GM12878 (cell line): ENCODE data around the gene NBPF11. TPM values are rescaled to one million over a fixed set of nuclear protein-coding genes. Genes with fewer than 3 reads are reported as not detected.

Experiments used
- ATAC-seq: fragments of 200-7000 bp; cut with Tn5 transposase; 3 replicates; pipeline ENCODE4 v1.9.1; 2020; ENCODE audit warnings: mild to moderate bottlenecking, moderate library complexity
- BruUV-seq: library from RNA; stranded (reverse); fragments of 400-500 nt; replicated peaks from 2 replicates; lab custom pipeline; 2021; lab: Mats Ljungman, UMichigan
- CTCF ChIA-PET: fragments of 300-600 bp; sonication (Branson Sonifier 250); formaldehyde crosslinking; extraction: SDS; loops from one replicate; lab custom pipeline; 2021; ENCODE audit warnings: inconsistent platforms; lab: Yijun Ruan, JAX
- POLR2A ChIA-PET: fragments of 350-600 bp; formaldehyde crosslinking; extraction: SDS; loops from one replicate; lab custom pipeline; 2021; ENCODE audit warnings: inconsistent platforms; lab: Charles Lee
- RAD21 ChIA-PET: fragments of 300-600 bp; sonication (Branson Sonifier 250); formaldehyde crosslinking; loops from one replicate; lab custom pipeline; 2023; ENCODE audit warnings: antibody characterized with exemption; ENCODE audit not compliant: unreplicated experiment; lab: Charles Lee
- SMC1A ChIA-PET: fragments of 300-600 bp; sonication (Branson Sonifier 250); formaldehyde crosslinking; loops from one replicate; lab custom pipeline; 2023; ENCODE audit not compliant: unreplicated experiment, uncharacterized antibody; lab: Charles Lee
- DNase-seq: peaks from one replicate; pipeline ENCODE4 v3.0.0-alpha.2; 2011; ENCODE audit warnings: low read depth, low spot score
- FAIRE-seq: peaks from 3 replicates; lab custom pipeline; 2011; peaks lifted over from hg19 to GRCh38; lab: Jason Lieb, UNC
- H2AFZ ChIP-seq: 2 replicates; pipeline ENCODE4 v1.6.0; 2011; ENCODE audit warnings: low read depth, low read length, control low read depth; ENCODE audit not compliant: control insufficient read depth
- H3K27ac ChIP-seq: 2 replicates; pipeline ENCODE4 v1.5.1; 2011; ENCODE audit warnings: control low read depth; ENCODE audit not compliant: control insufficient read depth, insufficient read depth
- H3K27me3 ChIP-seq, 2 experiments: replicated peaks in 1 of 2; 2 replicates each; pipeline versions ENCODE4 v1.6.0 to v1.6.1; 2011; ENCODE audit warnings: low read length in 1 of 2; ENCODE audit not compliant: control insufficient read depth in 2 of 2, insufficient read depth in 2 of 2
- H3K36me3 ChIP-seq, 2 experiments: 2 replicates each; pipeline ENCODE4 v1.5.1; 2011; ENCODE audit warnings: low read length in 1 of 2; ENCODE audit not compliant: control insufficient read depth in 2 of 2, insufficient read depth in 2 of 2
- H3K4me1 ChIP-seq: 2 replicates; pipeline ENCODE4 v1.6.1; 2011; ENCODE audit warnings: mild to moderate bottlenecking, low read length, moderate library complexity, mixed read lengths; ENCODE audit not compliant: control insufficient read depth, insufficient read depth
- H3K4me2 ChIP-seq: 2 replicates; pipeline ENCODE4 v1.6.0; 2011; ENCODE audit warnings: control low read depth; ENCODE audit not compliant: control insufficient read depth, insufficient read depth
- H3K4me3 ChIP-seq: fragments of 200-600 bp; sonication (generic); 2 replicates; pipeline ENCODE4 v1.5.1; 2016
- H3K79me2 ChIP-seq: 2 replicates; pipeline ENCODE4 v1.6.0; 2011; ENCODE audit warnings: low read length; ENCODE audit not compliant: control insufficient read depth, insufficient read depth
- H3K9ac ChIP-seq: 2 replicates; pipeline ENCODE4 v1.8.0; 2011; ENCODE audit warnings: low read length, control low read depth, mixed read lengths; ENCODE audit not compliant: control insufficient read depth, insufficient read depth
- H3K9me3 ChIP-seq: replicated peaks from 3 replicates; pipeline ENCODE4 v1.5.1; 2011; ENCODE audit warnings: mild to moderate bottlenecking, low read length; ENCODE audit not compliant: control insufficient read depth, insufficient read depth
- H4K20me1 ChIP-seq: 2 replicates; pipeline ENCODE4 v1.6.0; 2011; ENCODE audit not compliant: control insufficient read depth, insufficient read depth
- BRCA1 ChIP-seq: IDR thresholded peaks from 2 replicates; pipeline ENCODE4 v1.6.1; 2011; ENCODE audit warnings: low read depth, low read length, improper control_type of control experiment
- CTCF ChIP-seq, 3 experiments: IDR thresholded peaks in 2 of 3; conservative IDR thresholded peaks in 1 of 3; 2 replicates each; pipeline ENCODE4 v1.5.1; 2011; ENCODE audit warnings: low read depth in 3 of 3, low read length in 3 of 3, mild to moderate bottlenecking in 3 of 3, control low read depth in 2 of 3, moderate library complexity in 2 of 3, inconsistent platforms in 1 of 3, mixed read lengths in 1 of 3; ENCODE audit not compliant: control insufficient read depth in 2 of 3, insufficient read depth in 1 of 3; ENCODE audit errors: extremely low read depth in 1 of 3
- DPF2 ChIP-seq: fragments of 450-650 bp; IDR thresholded peaks from 2 replicates; pipeline ENCODE4 v1.6.1; 2017; ENCODE audit warnings: mild to moderate bottlenecking
- NFIC ChIP-seq: IDR thresholded peaks from 2 replicates; pipeline ENCODE4 v1.6.1; 2012; ENCODE audit warnings: low read depth, mild to moderate bottlenecking, inconsistent platforms, low read length, moderate library complexity
- NR2C1 ChIP-seq: fragments of 450-650 bp; IDR thresholded peaks from 2 replicates; pipeline ENCODE4 v1.6.1; 2017; ENCODE audit warnings: antibody characterized with exemption, mild to moderate bottlenecking, moderate library complexity
- RUNX3 ChIP-seq: IDR thresholded peaks from 2 replicates; pipeline ENCODE4 v1.6.1; 2012; ENCODE audit warnings: low read length, inconsistent platforms
- ZZZ3 ChIP-seq: IDR thresholded peaks from 2 replicates; pipeline ENCODE4 v1.6.1; 2011; ENCODE audit warnings: low read depth; ENCODE audit not compliant: control insufficient read depth, insufficient read length
- WGBS: methylation state at CpG from one replicate; pipeline ENCODE4 v1.1.6; 2016; ENCODE audit warnings: low lambda C conversion rate; ENCODE audit not compliant: insufficient replicate concordance, insufficient coverage; ENCODE audit errors: missing lambda C conversion rate; 5-methylcytosine and 5-hydroxymethylcytosine counted together
- in situ Hi-C: fragments of 300-500 bp; cut with MboI; formaldehyde crosslinking; loops from 9 replicates; pipeline ENCODE4 v1.14.3; 2018; ENCODE audit warnings: mixed read lengths
- intact Hi-C: fragments of 100-400 bp; cut with micrococcal nuclease; formaldehyde crosslinking; loops from one replicate; pipeline ENCODE4 v1.14.2; 2022; ENCODE audit not compliant: unreplicated experiment
- polyA plus RNA-seq, 11 experiments: library from polyadenylated mRNA; depleted of rRNA in 4 of 11; unstranded in 6 of 11; stranded (reverse) in 5 of 11; fragments of >200 nt; fragmentation: Nextera tagmentation in 4 of 11; fragmentation: Illumina TruSeq in 1 of 11; extraction: Ambion mirVana in 4 of 11; extraction: Trizol in 1 of 11; gene quantifications; 1 replicate in 1 of 11; 2 replicates in 10 of 11; pipeline versions ENCODE4 v1.2.1 to v1.2.3, GENCODE V29; 2011 to 2016; ENCODE audit warnings: inconsistent platforms in 2 of 11, missing spikeins in 2 of 11, low read depth in 1 of 11
- total RNA-seq, 4 experiments: library from RNA; depleted of rRNA in 3 of 4; stranded (reverse); fragments of >200 nt in 3 of 4; fragmentation: Illumina TruSeq in 1 of 4; extraction: Trizol in 1 of 4; gene quantifications; 2 replicates each; pipeline versions ENCODE4 v1.2.1 to v1.2.3, GENCODE V29; 2013 to 2021
- TF ChIP-seq, protein P1 (sequence below): fragments of 450-650 bp; IDR thresholded peaks from 2 replicates; pipeline ENCODE4 v1.6.1; 2018; ENCODE audit warnings: mild to moderate bottlenecking, low read depth, moderate library complexity; ENCODE audit not compliant: partially characterized antibody
- TF ChIP-seq, protein P2 (sequence below): fragments of 450-650 bp; formaldehyde crosslinking; IDR thresholded peaks from 2 replicates; pipeline ENCODE4 v1.5.0; 2022; ENCODE audit warnings: mild to moderate bottlenecking, missing genetic modification characterization

The NBPF11 gene
- total and polyA plus RNA-seq, 10 of the 15 experiments (the other 5 are each of a cell fraction or from before 2014, with no cell fraction given), result 1.2 to 14.3 (median 4.9) TPM

DNA sequence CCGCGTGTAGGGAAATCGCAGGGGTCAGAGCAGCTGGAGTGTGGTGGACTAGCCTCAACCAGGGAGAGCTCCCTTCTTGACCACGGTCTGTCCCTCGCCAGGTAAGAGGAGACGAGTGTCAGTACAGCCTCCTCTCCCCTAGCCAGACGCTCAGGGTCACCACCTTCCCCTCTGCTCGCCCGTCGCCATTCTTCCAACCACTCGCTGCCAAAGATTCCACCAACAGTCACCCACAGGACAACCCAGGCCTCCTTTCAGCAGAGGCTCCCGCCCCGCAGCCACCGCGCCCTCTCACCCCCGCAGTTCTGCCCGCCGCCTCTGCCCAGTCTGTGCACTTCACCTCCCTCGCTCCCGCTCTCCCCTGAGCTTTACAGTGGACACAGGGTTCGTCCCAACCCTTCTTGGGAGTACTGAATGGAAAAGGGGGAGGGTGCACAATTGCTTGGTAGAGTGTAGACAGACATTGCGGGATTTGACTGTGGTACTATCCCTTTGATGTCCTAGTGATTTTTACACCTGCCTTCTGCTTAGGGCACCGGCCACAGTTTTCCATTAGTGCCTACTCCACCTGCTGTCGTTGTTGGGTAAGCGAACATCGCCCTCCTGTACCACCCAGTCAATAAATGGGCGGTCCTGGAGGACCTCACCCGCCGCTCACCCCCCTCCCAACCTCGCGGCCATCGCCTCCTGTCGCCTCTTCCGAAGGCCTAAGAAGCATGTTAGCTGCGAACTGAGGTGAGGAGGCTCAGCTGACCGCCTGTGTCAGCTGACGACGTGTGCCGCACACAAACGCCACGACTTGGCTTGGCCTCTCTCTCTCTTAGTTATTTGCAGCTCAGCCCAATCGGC lies 9.2 kb upstream of the NBPF11 start:
- BruUV-seq, result no TSS peak
- 75% methylated on average over 39 of the region's 42 CpGs for WGBS
- TF ChIP-seq RUNX3 (no peak), CTCF (IDR thresholded peaks at IDR 0.05 in 2 of 3, conservative IDR thresholded peaks at IDR 0.05 in 1 of 3; ENCODE audit: control insufficient read depth in 2 of 3, extremely low read depth in 1 of 3, insufficient read depth in 1 of 3, low read depth in 3 of 3, low read length in 3 of 3) (no peak), NR2C1 (no peak), BRCA1 (no peak), DPF2 (no peak), ZZZ3 (no peak), NFIC (no peak)
- TF ChIP-seq, protein P1, sequence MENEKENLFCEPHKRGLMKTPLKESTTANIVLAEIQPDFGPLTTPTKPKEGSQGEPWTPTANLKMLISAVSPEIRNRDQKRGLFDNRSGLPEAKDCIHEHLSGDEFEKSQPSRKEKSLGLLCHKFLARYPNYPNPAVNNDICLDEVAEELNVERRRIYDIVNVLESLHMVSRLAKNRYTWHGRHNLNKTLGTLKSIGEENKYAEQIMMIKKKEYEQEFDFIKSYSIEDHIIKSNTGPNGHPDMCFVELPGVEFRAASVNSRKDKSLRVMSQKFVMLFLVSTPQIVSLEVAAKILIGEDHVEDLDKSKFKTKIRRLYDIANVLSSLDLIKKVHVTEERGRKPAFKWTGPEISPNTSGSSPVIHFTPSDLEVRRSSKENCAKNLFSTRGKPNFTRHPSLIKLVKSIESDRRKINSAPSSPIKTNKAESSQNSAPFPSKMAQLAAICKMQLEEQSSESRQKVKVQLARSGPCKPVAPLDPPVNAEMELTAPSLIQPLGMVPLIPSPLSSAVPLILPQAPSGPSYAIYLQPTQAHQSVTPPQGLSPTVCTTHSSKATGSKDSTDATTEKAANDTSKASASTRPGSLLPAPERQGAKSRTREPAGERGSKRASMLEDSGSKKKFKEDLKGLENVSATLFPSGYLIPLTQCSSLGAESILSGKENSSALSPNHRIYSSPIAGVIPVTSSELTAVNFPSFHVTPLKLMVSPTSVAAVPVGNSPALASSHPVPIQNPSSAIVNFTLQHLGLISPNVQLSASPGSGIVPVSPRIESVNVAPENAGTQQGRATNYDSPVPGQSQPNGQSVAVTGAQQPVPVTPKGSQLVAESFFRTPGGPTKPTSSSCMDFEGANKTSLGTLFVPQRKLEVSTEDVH, result no peak
- TF ChIP-seq, protein P2, sequence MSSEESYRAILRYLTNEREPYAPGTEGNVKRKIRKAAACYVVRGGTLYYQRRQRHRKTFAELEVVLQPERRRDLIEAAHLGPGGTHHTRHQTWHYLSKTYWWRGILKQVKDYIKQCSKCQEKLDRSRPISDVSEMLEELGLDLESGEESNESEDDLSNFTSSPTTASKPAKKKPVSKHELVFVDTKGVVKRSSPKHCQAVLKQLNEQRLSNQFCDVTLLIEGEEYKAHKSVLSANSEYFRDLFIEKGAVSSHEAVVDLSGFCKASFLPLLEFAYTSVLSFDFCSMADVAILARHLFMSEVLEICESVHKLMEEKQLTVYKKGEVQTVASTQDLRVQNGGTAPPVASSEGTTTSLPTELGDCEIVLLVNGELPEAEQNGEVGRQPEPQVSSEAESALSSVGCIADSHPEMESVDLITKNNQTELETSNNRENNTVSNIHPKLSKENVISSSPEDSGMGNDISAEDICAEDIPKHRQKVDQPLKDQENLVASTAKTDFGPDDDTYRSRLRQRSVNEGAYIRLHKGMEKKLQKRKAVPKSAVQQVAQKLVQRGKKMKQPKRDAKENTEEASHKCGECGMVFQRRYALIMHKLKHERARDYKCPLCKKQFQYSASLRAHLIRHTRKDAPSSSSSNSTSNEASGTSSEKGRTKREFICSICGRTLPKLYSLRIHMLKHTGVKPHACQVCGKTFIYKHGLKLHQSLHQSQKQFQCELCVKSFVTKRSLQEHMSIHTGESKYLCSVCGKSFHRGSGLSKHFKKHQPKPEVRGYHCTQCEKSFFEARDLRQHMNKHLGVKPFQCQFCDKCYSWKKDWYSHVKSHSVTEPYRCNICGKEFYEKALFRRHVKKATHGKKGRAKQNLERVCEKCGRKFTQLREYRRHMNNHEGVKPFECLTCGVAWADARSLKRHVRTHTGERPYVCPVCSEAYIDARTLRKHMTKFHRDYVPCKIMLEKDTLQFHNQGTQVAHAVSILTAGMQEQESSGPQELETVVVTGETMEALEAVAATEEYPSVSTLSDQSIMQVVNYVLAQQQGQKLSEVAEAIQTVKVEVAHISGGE (CRISPR knock-in tag), result no peak
- in situ Hi-C loops (loop anchor here (10.0 kb wide), 1 partner anchor 144 kb away; no protein-coding TSS in a partner anchor), intact Hi-C loops (no loop called here)
- no peaks in the 10 kb centered on the region for H3K36me3 ChIP-seq
- no peak overlapping the region for H3K4me3 ChIP-seq
- DNase-seq, result no peak
- POLR2A ChIA-PET, result no interaction called here
- RAD21 ChIA-PET, result no interaction called here
- no peak overlapping the region for H3K4me2 ChIP-seq
- H3K27me3 ChIP-seq, result no peaks in the 10 kb centered on the region
- H3K27ac ChIP-seq, result no peak overlapping the region
- CTCF ChIA-PET, result no interaction called here
- SMC1A ChIA-PET, result no interaction called here
- H3K79me2 ChIP-seq, result no peaks in the 10 kb centered on the region
- FAIRE-seq, result no peak
- no peaks in the 10 kb centered on the region for H4K20me1 ChIP-seq
- no peaks in the 10 kb centered on the region for H3K9me3 ChIP-seq
- no peaks in the 10 kb centered on the region for H3K4me1 ChIP-seq
- no peak for ATAC-seq
- H2AFZ ChIP-seq, result no peak overlapping the region
- no peak overlapping the region for H3K9ac ChIP-seq
